HUES48 (cell line): Measurements from ENCODE around the gene SBNO1.

Experiments used
- H3K27ac ChIP-seq: one replicate; pipeline ENCODE4 v1.7.0; 2013; ENCODE audit warnings: low read depth, low read length, inconsistent platforms
- H3K27me3 ChIP-seq: 2 replicates; pipeline ENCODE4 v1.6.1; 2013; ENCODE audit warnings: mild to moderate bottlenecking, low read length; ENCODE audit not compliant: control insufficient read depth, insufficient read depth
- H3K36me3 ChIP-seq: 2 replicates; pipeline ENCODE4 v1.6.1; 2013; ENCODE audit warnings: low read length; ENCODE audit not compliant: control insufficient read depth, insufficient read depth
- H3K4me1 ChIP-seq: 2 replicates; pipeline ENCODE4 v1.6.1; 2013; ENCODE audit warnings: mild to moderate bottlenecking, low read length; ENCODE audit not compliant: control insufficient read depth, insufficient read depth
- H3K4me3 ChIP-seq: 2 replicates; pipeline ENCODE4 v1.5.1; 2013; ENCODE audit warnings: mild to moderate bottlenecking, low read depth, low read length
- H3K9ac ChIP-seq: 2 replicates; pipeline ENCODE4 v1.6.1; 2013; ENCODE audit warnings: mild to moderate bottlenecking, low read depth, low read length, moderate library complexity
- H3K9me3 ChIP-seq: 2 replicates; pipeline ENCODE4 v1.6.1; 2013; ENCODE audit warnings: low read length; ENCODE audit not compliant: control insufficient read depth, insufficient read depth

Gene SBNO1

GRCh38 chr12:123243671-123244262 is 120.9 kb downstream of the SBNO1 start:
- Histone ChIP-seq H3K9me3 (peaks cover 3% of the 10 kb centered on the region; the same call in 1 of the 2 replicates), H3K36me3 (peaks cover 14% of the 10 kb centered on the region), H3K27ac (no peak overlapping the region)

GRCh38 chr12:123242116-123242904 is 122.3 kb downstream of the SBNO1 start:
- Histone ChIP-seq H3K9ac (no peak overlapping the region), H3K27me3 (no peaks in the 10 kb centered on the region), H3K36me3 (peaks cover 12% of the 10 kb centered on the region), H3K4me3 (no peak overlapping the region), H3K4me1 (no peaks in the 10 kb centered on the region), H3K9me3 (no peaks in the 10 kb centered on the region), H3K27ac (no peak overlapping the region)

More at GRCh38 chr12:123243671-123244262, 120.9 kb downstream of the SBNO1 start:
- Histone ChIP-seq H3K9ac (no peak overlapping the region), H3K27me3 (no peaks in the 10 kb centered on the region), H3K4me1 (no peaks in the 10 kb centered on the region), H3K4me3 (no peak overlapping the region)
